Activated CD8-positive, alpha-beta memory T cell treated with anti-CD3 and anti-CD28 coated beads, Interleukin-2, amount 50 U/mL, for 24 hours (primary cell): ENCODE results near the gene CPNE7.

Experiments
- DNase-seq: peaks from one replicate; pipeline ENCODE4 v3.0.0-alpha.2; 2020; ENCODE audit errors: extremely low read depth

CPNE7 gene

GRCh38 chr16:89575247-89576152 is at the start of gene CPNE7:
CPNE7 (plus strand) TSS chr16:89575758; CDS start chr16:89575898, 140 bp downstream.
- no peak for DNase-seq

- no peak for DNase-seq
These were observed 46.5 kb upstream of the CPNE7 start for GRCh38 chr16:89529097-89529496.

DNA sequence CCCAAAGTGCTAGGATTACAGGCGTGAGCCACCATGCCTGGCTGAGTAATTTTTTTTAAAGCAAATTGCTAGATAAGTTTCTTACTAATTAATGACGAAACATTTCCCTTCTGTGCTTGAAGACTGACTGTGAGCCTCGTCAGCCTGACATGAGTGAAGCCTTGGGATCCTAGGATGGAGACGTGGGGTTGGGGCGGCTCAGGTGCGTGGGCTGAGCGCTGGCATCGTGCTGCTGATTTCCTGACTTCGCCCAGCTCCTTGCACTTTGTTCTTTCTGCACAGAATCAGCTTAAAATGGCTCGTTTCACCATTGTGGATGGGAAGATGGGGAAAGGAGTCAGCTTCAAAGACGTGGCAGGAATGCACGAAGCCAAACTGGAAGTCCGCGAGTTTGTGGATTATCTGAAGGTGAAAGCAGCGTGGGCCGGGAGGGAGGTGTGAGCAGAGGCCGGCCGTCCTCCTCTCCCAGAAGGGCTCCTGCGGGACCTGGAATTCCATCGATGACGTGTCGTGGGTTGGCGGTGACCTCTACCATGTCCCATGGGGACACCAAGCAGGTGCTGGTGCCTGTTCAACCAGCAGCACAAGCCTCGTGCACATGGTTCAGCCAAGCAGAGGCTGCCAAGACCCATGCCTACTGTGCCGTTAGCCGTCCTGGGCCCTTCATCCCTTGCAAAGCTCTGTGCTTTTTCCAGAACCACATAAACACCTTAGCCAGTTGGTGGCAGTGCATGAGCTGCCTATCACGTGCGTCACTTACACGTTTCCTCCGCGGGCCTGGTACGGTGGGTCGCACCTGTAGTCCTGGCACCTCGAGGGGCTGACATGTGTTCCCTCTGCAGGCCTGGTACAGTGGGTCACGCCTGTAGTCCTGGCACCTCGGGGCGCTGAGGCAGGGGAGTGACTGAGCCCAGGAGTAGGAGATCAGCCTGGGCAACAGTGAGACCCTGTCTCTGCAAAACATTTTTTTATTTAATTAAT is 44.9 kb upstream of the CPNE7 start:
- no peak for DNase-seq

- DNase-seq = no peak
These were observed 43.6 kb upstream of the CPNE7 start for GRCh38 chr16:89531821-89532526.

GRCh38 chr16:89534252-89534756 is 41.3 kb upstream of the CPNE7 start:
- no peak for DNase-seq

DNA sequence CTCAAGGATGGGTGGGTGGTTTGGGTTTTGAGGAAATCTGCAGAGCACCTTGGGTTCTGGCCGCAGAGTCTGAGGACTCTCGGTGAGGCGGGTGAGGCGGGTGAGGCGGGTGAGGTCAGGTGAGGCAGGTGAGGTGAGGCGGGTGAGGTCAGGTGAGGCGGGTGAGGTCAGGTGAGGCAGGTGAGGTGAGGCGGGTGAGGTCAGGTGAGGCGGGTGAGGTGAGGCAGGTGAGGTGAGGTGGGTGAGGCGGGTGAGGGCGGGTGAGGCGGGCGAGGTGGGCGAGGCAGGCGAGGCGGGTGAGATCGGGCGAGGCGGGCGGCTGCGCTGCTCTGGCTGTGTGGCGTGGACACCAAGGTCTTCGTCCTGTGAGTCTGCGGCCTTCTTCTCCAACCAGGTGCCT is 39.2 kb upstream of the CPNE7 start:
- no peak for DNase-seq

- DNase-seq = no peak
These were observed 38.5 kb upstream of the CPNE7 start for GRCh38 chr16:89536886-89537548.

DNA sequence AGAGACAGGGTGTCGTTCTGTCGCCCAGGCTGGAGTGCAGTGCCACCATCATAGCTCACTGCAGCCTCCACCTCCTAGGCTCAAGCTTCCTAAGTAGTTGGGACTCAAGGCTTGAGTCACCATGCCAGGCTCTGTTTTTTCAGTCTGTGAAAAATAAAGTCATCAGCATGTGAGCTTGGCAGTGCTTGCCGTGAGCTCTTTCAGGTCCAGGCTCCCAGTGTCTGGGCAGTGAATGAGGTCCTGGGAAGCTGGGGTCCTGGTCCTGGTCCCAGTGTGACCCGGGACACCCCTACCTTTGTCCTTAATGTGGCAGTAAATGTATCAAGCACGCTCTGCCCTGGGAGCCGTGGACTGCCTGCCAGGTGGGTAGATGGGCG is 38.0 kb upstream of the CPNE7 start:
- no peak for DNase-seq

DNA sequence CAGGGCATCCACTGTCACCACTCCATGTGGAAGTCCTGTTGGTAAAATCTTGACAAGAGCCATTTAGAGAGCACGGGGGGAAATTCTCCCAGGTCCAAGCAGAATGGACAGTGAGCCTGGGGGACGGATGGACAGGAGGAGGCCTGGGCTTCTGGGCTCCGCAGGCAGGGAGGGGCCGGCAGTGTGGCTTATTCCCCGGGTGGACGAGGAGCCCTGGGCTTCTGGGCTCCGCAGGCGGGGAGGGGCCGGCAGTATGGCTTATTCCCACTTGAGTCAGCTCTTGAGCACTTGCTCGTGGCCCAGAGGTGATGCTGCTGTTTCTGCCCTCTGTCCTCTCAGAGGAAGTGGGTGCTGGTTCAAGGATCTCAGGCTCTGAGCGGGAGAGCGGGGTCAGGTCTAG is 37.3 kb upstream of the CPNE7 start:
- DNase-seq = no peak

GRCh38 chr16:89540557-89540956 is 35.0 kb upstream of the CPNE7 start:
- DNase-seq = no peak

- no peak for DNase-seq
These were observed 33.8 kb upstream of the CPNE7 start for GRCh38 chr16:89541792-89542191.

DNA sequence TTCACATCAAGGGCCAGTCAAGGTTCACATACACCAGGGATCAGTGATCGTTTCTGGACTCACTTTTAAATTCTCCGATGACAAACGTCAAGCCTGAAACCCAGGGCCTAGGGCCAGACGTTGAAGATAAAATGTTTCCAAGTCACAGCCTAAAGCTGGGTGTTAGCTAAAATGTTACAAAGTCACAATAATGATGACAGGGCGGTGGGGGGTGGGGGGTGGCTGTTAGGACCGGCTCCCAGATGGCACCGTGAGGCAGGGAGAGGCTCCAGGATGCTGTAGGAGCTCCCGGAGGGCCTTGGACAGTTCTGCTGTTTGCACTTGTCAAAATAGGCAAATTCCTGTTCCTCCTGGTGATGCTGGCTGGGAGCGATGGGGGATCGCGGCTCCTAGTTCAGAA is 31.4 kb upstream of the CPNE7 start:
- no peak for DNase-seq

GRCh38 chr16:89544713-89545043 is 30.9 kb upstream of the CPNE7 start:
- DNase-seq = no peak

DNA sequence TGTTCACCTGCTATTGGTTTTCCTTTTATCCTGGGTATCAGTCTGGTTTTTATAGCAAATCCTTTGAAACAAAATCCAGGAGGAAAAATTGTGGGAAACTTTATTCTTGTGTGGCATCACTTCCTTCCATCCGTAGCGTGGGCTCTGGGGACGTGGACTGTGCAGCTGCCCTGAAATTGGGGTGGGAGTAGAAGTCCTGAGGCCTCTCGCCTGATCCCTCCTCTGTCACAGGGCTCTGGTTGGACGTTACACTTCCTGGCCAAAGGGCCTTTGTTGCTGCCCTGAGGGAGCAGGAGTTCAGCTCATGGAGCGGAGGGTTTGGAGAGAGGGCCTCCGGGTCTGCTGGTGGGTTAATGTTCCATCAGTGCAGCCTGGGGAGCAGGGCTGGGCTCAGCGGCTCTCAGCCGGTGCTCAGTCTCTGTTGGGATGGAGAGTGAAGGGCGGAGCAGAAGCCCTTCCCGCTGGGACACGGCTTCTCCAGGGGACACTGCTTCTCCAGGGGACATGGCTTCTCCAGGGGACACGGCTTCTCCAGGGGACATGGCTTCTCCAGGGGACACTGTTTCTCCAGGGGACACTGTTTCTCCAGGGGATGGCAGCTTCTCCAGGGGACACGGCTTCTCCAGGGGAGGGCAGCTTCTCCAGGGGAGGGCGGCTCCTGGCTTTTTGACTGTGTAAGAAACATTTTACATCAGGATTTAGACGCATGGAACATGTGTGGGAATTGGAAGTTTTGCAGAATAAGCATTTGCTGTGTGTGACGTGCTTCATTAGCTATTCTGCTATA is 30.3 kb upstream of the CPNE7 start:
- DNase-seq = no peak

DNA sequence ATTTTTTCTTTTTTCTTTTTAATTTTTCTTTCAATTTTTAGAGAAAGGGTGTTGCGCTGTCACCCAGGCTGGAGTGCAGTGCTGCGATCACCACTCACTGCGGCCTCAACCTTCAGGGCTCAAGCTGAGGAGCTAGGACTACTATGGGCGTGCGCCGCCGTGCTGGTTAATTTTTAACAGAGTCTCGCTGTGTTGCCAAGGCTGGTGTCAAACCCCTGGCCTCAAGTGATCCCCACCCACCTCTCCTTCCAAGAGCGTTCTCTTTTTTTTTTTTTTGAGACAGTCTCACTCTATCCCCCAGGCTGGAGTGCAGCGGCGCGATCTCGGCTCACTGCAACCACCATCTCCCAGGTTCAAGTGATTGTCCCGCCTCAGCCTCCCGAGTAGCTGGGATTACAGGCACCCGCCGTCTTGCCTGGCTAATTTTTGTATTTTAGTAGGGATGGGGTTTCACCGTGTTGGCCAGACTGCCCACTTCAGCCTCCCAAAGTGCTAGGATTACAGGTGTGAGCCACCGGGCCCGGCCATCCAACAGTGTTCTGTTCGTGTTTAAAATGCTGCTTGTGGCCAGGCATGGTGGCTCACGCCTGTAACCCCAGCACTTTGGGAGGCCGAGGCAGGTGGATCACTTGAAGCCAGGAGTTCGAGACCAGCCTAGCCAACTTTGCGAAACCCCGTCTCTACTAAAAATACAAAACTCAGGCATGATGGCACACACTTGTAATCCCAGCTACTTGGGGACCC is 29.6 kb upstream of the CPNE7 start:
- DNase-seq = no peak

GRCh38 chr16:89546781-89547180 is 28.8 kb upstream of the CPNE7 start:
- DNase-seq = no peak

- no peak for DNase-seq
These were observed 28.3 kb upstream of the CPNE7 start for GRCh38 chr16:89547291-89547690.

- no peak for DNase-seq
These were observed 27.7 kb upstream of the CPNE7 start for GRCh38 chr16:89547860-89548259.

DNA sequence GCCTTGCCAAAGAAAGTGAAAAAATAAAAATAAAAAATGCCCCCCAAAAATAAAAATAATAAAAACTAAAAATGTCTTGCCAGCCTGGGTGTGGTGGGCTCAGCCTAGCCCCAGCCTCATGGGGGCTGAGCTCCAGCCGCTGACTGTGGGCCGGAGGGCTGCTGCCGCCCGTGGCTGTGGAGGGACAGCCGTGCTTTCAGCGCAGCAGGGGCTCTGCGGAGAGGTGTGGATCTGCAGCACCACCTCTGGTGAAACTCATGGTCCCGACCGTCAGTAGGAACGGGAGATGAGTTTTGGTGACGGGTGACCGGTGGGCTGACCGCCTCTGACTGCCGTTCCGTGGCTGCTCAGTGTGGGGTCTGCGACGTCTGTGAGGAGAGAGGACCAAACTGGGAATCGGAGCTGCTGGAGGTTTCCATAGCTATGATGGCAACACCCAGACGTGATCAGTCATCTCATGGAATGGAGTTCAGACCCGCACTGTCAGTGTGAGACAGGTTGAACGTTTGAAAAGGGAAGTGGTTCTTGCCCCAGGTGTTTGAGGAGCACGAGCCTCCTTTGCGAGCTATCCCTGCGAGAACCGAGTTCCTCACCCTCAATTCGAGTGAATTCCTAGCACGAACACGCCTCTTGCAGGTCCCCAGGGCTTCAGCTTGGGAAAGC is 27.1 kb upstream of the CPNE7 start:
- DNase-seq = no peak
